Upper lobe of right lung (tissue), 1 donor: ENCODE measurements around the gene MYL7. TPM values are rescaled to one million over a fixed set of nuclear protein-coding genes. Genes with fewer than 3 reads are reported as not detected.
A peak's percentile ranks its signal among the peaks of the same experiment; 100 is the strongest.

ENCODE experiments used
- ATAC-seq: fragments of 200-7000 bp; cut with Tn5 transposase; one replicate; pipeline ENCODE4 v1.9.1; 2020; ENCODE audit warnings: mild to moderate bottlenecking, moderate library complexity
- DNase-seq: peaks from one replicate; pipeline ENCODE4 v3.0.0-alpha.2; 2020
- H3K27ac ChIP-seq: fragments of 200-600 bp; one replicate; pipeline ENCODE4 v1.8.0; 2022
- H3K27me3 ChIP-seq: fragments of 200-600 bp; one replicate; pipeline ENCODE4 v1.8.0; 2022; ENCODE audit warnings: mild to moderate bottlenecking
- H3K36me3 ChIP-seq: fragments of 200-600 bp; one replicate; pipeline ENCODE4 v1.8.0; 2022
- H3K4me1 ChIP-seq: fragments of 200-600 bp; one replicate; pipeline ENCODE4 v1.8.0; 2022
- H3K4me3 ChIP-seq: fragments of 200-600 bp; one replicate; pipeline ENCODE4 v1.8.0; 2022; ENCODE audit warnings: mild to moderate bottlenecking
- H3K9me3 ChIP-seq: fragments of 200-600 bp; one replicate; pipeline ENCODE4 v1.8.0; 2022
- intact Hi-C: fragments of 100-400 bp; cut with DNase I; formaldehyde crosslinking; loops from one replicate; pipeline ENCODE4 v1.11.0; 2022
- total RNA-seq: library from RNA; stranded (reverse); fragmentation: NEBNext Ultra II Directional; extraction: Animal tissue kit (Norgen Biotek cat#: 25700); gene quantifications from one replicate; pipeline ENCODE4 v1.2.1, GENCODE V29; 2021
- TF ChIP-seq, protein P1 (sequence below): fragments of 200-600 bp; IDR thresholded peaks from one replicate; pipeline ENCODE4 v1.8.0; 2022; ENCODE audit warnings: antibody characterized with exemption
- donor health status: DM: no; HTN: yes; CAD: no; lungs with severe emphysema.

MYL7 gene
- total RNA-seq, 1 donor from 2014 or later = 3.1 TPM

DNA sequence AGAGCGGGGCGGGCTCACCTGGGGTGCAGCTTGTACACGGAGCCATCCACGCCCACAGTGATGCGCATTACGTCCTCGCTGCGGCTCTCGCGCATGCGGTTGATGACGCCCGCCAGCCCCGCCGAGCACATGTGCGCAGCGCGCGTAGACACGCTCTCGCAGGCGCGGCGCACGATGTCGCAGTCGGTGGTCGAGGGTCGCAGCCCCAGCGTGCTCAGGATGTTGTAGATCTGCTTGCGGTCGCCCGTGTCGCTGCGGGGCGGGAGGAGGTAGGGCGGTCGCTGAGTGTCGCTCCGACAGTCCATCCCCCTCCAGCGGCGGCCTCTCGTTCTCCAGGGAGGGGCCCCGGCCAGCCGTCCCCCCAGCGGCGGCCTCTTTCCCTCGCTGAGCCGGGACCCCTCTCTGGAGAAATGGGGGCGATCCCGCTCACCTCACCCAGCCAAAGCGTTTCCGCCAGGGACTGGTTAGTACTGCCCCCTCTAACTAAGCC, 4.4 kb upstream of the MYL7 start:
- Histone ChIP-seq H3K27ac (no peak overlapping the region), H3K36me3 (no peaks in the 10 kb centered on the region), H3K4me3 (peak overlapping the region; percentile 44), H3K4me1 (peaks cover 6% of the 10 kb centered on the region), H3K9me3 (no peaks in the 10 kb centered on the region), H3K27me3 (peaks cover 13% of the 10 kb centered on the region)
- ATAC-seq = no peak
- TF ChIP-seq, protein P1, sequence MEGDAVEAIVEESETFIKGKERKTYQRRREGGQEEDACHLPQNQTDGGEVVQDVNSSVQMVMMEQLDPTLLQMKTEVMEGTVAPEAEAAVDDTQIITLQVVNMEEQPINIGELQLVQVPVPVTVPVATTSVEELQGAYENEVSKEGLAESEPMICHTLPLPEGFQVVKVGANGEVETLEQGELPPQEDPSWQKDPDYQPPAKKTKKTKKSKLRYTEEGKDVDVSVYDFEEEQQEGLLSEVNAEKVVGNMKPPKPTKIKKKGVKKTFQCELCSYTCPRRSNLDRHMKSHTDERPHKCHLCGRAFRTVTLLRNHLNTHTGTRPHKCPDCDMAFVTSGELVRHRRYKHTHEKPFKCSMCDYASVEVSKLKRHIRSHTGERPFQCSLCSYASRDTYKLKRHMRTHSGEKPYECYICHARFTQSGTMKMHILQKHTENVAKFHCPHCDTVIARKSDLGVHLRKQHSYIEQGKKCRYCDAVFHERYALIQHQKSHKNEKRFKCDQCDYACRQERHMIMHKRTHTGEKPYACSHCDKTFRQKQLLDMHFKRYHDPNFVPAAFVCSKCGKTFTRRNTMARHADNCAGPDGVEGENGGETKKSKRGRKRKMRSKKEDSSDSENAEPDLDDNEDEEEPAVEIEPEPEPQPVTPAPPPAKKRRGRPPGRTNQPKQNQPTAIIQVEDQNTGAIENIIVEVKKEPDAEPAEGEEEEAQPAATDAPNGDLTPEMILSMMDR = no peak
- no peak for DNase-seq
- intact Hi-C loops = no loop called here

DNA sequence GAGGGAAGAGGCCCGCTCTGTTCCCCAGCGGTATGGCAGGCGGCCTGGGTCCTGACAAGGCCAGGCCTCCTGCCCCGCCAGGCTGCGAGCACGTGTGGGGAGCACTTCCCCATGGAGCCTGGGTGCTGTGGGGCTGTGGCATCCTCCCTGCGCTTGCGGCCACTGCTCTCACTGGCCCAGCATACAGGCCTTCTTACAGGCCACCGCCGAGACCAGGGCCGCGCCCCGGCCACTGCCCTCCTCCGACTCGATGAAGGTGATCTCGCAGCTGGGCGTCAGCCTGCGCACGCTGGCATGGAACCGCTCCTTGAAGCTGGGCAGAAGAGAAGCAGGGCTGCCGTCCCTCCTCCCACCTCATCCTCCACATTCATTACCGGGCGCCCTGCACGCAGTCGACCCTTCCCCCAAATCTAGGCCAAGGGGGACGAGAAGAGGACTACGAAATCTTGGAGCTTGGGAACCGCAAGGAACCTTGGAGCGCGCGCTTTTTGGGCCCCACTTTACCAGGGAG, 3.9 kb upstream of the MYL7 start:
- peak overlapping the region; percentile 44 for H3K4me3 ChIP-seq
- ATAC-seq = no peak
- TF ChIP-seq, protein P1 = no peak
- no peak overlapping the region for H3K27ac ChIP-seq
- H3K36me3 ChIP-seq = no peaks in the 10 kb centered on the region
- intact Hi-C loops = no loop called here
- peaks cover 13% of the 10 kb centered on the region for H3K27me3 ChIP-seq
- H3K9me3 ChIP-seq = no peaks in the 10 kb centered on the region
- no peak for DNase-seq
- peaks cover 6% of the 10 kb centered on the region for H3K4me1 ChIP-seq

DNA sequence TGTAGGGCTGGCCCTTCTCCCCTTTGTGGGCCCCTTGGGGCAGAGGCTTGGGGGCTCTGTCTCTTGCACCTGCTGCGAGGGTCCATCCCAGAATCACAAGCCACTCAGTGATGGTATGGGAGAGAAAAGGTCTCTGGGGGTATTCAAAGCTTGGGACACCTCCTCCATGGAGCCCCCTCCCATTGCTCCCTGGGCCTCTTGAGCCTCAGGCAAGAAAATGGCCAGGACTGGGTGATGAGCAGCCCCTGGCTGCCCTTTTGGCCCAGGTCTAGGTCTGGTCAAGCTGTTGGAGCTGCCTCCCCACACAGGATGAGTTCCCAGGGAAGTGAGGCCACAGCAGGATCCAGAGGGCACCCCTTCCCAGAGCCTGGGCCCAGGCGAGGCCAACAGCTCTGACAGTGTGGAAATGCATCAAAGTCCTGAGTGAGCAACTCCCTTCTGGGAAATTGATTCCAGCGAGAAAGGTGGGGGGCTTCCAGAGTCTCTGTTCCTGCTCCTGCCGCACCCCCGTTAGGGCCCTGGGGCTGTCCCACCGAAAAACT, 3.4 kb upstream of the MYL7 start:
- H3K36me3 ChIP-seq = no peaks in the 10 kb centered on the region
- H3K4me3 ChIP-seq = no peak overlapping the region
- intact Hi-C loops = no loop called here
- H3K27ac ChIP-seq = no peak overlapping the region
- H3K4me1 ChIP-seq = peaks cover 6% of the 10 kb centered on the region
- H3K9me3 ChIP-seq = no peaks in the 10 kb centered on the region
- ATAC-seq (no peak), DNase-seq (peak; percentile 25)
- H3K27me3 ChIP-seq = peaks cover 13% of the 10 kb centered on the region
- TF ChIP-seq, protein P1 = no peak

DNA sequence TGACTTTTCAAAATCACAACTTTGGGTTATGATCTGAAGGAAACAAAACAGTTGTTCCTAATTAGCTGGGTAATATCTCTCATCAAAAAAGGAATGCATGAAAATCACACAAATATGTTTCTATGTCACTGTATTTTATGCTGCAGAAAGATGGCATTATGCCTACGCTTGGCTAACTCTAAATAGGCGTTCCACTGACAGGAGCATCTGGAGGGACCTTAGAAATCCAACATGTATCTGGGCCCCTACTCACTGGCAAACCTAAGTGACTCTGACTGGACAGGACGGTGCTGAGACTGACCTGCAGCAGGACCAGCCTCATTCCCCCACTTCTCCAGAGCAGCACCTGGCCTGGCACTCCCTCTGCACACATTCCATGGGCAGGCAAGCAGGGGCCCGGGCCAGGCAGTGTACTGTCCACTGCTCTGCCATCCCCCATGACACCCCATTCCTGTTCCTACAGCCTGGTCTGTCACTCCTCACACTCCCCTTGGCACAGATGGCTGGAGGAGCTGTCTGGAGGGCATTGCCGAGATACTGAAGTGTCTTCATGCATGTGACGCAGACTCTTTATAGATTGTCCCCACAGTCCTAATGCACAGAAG, 2.6 kb upstream of the MYL7 start:
- no peaks in the 10 kb centered on the region for H3K9me3 ChIP-seq
- TF ChIP-seq, protein P1 = no peak
- H3K27ac ChIP-seq = no peak overlapping the region
- no peak overlapping the region for H3K4me3 ChIP-seq
- DNase-seq (peak; percentile 29), ATAC-seq (no peak)
- peaks cover 6% of the 10 kb centered on the region for H3K4me1 ChIP-seq
- H3K36me3 ChIP-seq = no peaks in the 10 kb centered on the region
- intact Hi-C loops = no loop called here
- H3K27me3 ChIP-seq = peaks cover 13% of the 10 kb centered on the region

DNA sequence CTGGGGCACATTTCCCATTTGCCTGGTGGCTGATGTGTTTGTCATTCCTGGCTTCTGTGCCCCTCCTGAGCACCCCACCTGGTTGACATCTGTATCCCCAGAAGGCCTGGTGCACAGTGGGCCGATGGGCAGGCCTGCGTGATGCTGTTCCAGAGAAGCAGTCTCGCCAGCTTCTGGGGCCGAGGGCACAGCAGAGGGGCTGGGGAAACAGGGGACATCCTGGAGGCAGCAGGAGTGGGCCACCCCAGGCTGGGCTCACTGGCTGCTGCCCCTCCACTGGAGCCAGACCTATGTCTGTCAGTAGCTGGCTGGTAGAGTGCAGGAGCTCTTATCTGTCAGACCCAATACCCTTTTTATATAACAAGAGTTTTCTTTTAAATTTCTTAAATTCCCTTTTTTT, 896 bp upstream of the MYL7 start:
- no peak overlapping the region for H3K27ac ChIP-seq
- intact Hi-C loops = no loop called here
- TF ChIP-seq, protein P1 = no peak
- peak; percentile 44 for DNase-seq
- H3K36me3 ChIP-seq = no peaks in the 10 kb centered on the region
- no peak for ATAC-seq
- H3K9me3 ChIP-seq = no peaks in the 10 kb centered on the region
- peaks cover 6% of the 10 kb centered on the region for H3K4me1 ChIP-seq
- no peak overlapping the region for H3K4me3 ChIP-seq
- peaks cover 13% of the 10 kb centered on the region for H3K27me3 ChIP-seq
